Epithelial cell of esophagus (primary cell): ENCODE measurements around the gene DACT3.
A peak's percentile ranks its signal among the peaks of the same experiment; 100 is the strongest.
"Not testable (repeated sequence)": the region's sequence is repeated elsewhere in the genome, so short reads cannot be mapped to it uniquely, and the experiment has no call there.

Experiments used
- DNase-seq: peaks from one replicate; pipeline ENCODE4 v3.0.0; 2010; ENCODE audit warnings: low read depth
- H3K4me3 ChIP-seq: 2 replicates; pipeline ENCODE4 v1.5.1; 2011; ENCODE audit warnings: mild to moderate bottlenecking, low read length, control low read depth
- CTCF ChIP-seq: IDR thresholded peaks from 2 replicates; pipeline ENCODE4 v1.5.1; 2011; ENCODE audit warnings: low read depth, mild to moderate bottlenecking, low read length, control low read depth, inconsistent platforms; ENCODE audit not compliant: insufficient read depth; ENCODE audit errors: missing control alignments

The DACT3 gene

DNA sequence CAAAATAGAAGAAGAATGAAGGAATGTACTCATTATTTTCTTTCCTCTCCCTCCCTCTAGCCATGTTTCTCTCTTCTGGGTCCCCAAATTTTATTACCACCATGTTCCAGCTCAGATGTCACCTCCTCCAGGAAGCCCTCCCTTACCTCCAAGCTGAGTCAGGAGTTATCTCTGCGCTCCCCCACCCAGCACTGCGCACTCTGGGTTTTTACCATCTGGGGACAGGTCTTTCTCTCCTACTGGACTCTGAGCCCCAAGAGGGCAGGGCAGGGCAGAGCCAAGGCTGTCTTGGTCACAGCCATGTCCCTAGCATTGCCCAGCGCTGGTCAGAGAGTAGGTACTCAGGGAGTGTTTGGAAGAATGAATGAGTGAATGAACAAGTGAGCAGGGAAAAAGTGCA, 27.9 kb downstream of the DACT3 start:
- TF ChIP-seq CTCF: no peak
- H3K4me3 ChIP-seq: no peak overlapping the region
- no peak for DNase-seq

DNA sequence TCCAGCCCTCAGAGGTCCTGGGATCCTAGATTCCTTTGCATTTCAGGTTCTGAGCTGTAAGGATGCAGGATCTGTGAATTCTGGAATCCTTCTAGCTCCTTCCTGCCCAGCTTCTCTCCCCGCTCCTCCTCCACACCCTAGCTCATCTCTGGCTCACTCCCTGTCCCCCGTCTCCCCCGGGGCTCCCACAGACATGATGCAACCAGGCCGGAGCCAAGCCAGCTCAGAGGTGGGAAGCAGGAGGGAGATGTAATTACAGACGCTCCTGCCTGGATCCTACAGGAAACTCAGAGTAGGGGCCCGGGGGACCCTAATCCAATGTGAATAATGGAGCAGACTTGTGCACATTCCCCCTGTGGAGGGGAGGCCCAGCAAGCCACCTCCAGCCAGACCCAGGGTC, 29.5 kb downstream of the DACT3 start:
- no peak overlapping the region for H3K4me3 ChIP-seq
- DNase-seq: peak; percentile 52
- no peak for TF ChIP-seq CTCF

- TF ChIP-seq CTCF: no peak
- H3K4me3 ChIP-seq: no peak overlapping the region
- no peak for DNase-seq
Measured at GRCh38 chr19:46630586-46631205, 30.3 kb downstream of the DACT3 start.

DNA sequence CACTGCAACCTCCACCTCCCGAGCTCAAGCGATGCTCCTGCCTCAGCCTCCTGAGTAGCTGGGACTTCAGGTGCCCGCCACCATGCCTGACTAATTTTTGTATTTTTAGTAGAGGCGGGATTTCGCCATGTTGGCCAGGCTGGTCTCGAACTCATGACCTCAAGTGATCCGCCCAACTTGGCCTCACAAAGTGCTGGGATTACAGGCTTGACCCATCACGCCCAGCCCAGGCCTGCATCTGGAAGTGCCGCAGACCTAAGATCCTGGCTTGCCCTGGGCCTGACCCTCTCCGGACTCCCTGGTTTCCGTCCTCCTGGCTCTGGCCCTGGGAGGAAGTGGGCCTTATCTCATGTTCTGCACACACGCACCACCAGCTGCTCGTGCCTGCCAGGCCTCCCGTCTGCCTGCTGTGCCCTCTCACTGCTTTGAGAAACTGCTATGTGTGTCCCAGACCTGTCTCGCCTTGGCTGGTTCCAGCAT, 31.4 kb downstream of the DACT3 start:
- DNase-seq: no peak
- H3K4me3 ChIP-seq: no peak overlapping the region
- TF ChIP-seq CTCF: no peak

DNA sequence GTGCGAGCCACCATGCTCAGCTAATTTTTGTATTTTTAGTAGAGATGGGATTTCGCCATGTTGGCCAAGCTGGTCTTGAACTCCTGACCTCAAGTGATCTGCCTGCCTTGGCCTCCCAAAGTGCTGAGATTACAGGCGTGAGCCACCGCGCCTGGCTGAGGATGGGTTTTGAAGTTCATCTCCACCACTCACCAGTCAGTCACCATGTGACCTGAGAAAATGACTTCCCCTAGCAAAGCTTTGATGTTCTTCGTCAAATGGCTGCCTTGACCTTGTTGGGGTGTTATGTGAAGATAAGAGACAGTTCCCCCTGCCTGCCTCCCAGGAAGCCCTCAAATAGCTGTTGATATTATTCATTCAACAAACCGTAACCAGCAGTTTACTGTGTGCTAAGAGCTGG, 32.0 kb downstream of the DACT3 start:
- not testable (repeated sequence) for DNase-seq, H3K4me3 ChIP-seq

GRCh38 chr19:46626446-46626845, 34.5 kb downstream of the DACT3 start:
- no peak for DNase-seq
- no peak for TF ChIP-seq CTCF
- no peak overlapping the region for H3K4me3 ChIP-seq

DNA sequence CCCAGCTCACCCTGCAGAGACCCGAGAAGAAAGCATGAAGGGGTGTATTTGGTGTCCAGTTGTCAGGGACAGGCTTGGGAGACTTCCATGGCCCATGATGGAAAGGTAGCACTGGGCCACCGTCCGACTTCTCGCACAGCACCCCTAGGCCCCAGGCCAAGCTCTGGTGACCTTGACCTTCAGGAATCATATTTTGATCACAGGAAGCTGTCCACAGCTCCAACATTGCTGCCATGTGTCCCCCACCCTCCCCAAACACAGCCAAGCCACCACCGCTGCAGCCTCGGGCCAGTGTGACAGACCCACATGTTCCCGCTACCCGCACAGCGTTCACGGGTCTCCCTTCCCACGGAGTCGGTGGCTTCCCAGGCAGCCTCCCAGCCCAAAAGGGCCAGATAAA, 35.3 kb downstream of the DACT3 start:
- no peak for TF ChIP-seq CTCF
- DNase-seq: no peak
- no peak overlapping the region for H3K4me3 ChIP-seq
